RWPE2 (cell line): ENCODE measurements around the gene ABHD6.
A peak's percentile ranks its signal among the peaks of the same experiment; 100 is the strongest.
"Not testable (repeated sequence)": the region's sequence is repeated elsewhere in the genome, so short reads cannot be mapped to it uniquely, and the experiment has no call there.

ENCODE experiments used
- ATAC-seq: fragments of 200-7000 bp; cut with Tn5 transposase; 3 replicates; pipeline ENCODE4 v1.9.1; 2021; ENCODE audit warnings: low read depth
- DNase-seq: peaks from one replicate; pipeline ENCODE4 v3.0.0-alpha.2; 2020; ENCODE audit warnings: low spot score
- H3K27ac ChIP-seq: fragments of 450-650 bp; 2 replicates; pipeline ENCODE4 v1.5.1; 2017; ENCODE audit warnings: mild to moderate bottlenecking; ENCODE audit not compliant: poor library complexity, severe bottlenecking
- H3K27me3 ChIP-seq: fragments of 250-450 bp; sonication (Bioruptor Pico); 2 replicates; pipeline ENCODE4 v1.5.1; 2021; ENCODE audit warnings: mild to moderate bottlenecking, moderate library complexity; ENCODE audit not compliant: insufficient read depth, poor library complexity, severe bottlenecking
- H3K36me3 ChIP-seq: fragments of 250-450 bp; sonication (Bioruptor Pico); 2 replicates; pipeline ENCODE4 v1.5.1; 2020; ENCODE audit warnings: low read depth, mild to moderate bottlenecking, moderate library complexity
- H3K4me1 ChIP-seq: fragments of 250-450 bp; sonication (Bioruptor Pico); 2 replicates; pipeline ENCODE4 v1.5.1; 2021; ENCODE audit warnings: mild to moderate bottlenecking, moderate library complexity; ENCODE audit not compliant: insufficient read depth, poor library complexity, severe bottlenecking
- H3K4me3 ChIP-seq: fragments of 250-450 bp; sonication (Bioruptor Pico); 2 replicates; pipeline ENCODE4 v1.5.1; 2021; ENCODE audit warnings: mild to moderate bottlenecking, moderate library complexity; ENCODE audit not compliant: severe bottlenecking
- H3K9me3 ChIP-seq: fragments of 250-450 bp; sonication (Bioruptor Pico); 2 replicates; pipeline ENCODE4 v1.5.1; 2021; ENCODE audit warnings: mild to moderate bottlenecking, moderate library complexity; ENCODE audit not compliant: severe bottlenecking
- TF ChIP-seq, protein P1 (sequence below): fragments of 450-650 bp; IDR thresholded peaks from one replicate; pipeline ENCODE4 v1.5.1; 2017; ENCODE audit warnings: mild to moderate bottlenecking, moderate library complexity; ENCODE audit not compliant: poor library complexity, severe bottlenecking

The ABHD6 gene

DNA sequence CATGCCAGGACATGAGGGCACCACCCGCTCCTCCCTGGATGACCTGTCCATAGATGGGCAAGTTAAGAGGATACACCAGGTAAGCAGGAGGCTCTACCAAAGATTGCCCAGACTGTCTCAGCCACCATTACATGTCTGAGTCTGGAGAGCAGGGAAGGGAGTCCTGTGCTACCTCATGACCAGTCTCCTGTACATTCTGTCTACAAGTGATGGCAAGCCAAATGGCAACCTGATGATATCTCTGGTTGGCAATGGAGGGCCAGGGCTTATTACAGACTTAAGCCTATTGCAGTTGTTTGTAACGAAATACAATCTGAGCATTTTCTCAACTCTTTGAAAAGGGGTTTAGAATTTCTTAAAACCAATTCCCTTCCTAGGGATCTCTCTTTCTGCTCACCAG lies 31.8 kb downstream of the ABHD6 start:
- TF ChIP-seq, protein P1, sequence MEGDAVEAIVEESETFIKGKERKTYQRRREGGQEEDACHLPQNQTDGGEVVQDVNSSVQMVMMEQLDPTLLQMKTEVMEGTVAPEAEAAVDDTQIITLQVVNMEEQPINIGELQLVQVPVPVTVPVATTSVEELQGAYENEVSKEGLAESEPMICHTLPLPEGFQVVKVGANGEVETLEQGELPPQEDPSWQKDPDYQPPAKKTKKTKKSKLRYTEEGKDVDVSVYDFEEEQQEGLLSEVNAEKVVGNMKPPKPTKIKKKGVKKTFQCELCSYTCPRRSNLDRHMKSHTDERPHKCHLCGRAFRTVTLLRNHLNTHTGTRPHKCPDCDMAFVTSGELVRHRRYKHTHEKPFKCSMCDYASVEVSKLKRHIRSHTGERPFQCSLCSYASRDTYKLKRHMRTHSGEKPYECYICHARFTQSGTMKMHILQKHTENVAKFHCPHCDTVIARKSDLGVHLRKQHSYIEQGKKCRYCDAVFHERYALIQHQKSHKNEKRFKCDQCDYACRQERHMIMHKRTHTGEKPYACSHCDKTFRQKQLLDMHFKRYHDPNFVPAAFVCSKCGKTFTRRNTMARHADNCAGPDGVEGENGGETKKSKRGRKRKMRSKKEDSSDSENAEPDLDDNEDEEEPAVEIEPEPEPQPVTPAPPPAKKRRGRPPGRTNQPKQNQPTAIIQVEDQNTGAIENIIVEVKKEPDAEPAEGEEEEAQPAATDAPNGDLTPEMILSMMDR, result no peak
- ATAC-seq (no peak), DNase-seq (no peak)
- peaks cover 3% of the 10 kb centered on the region; the same call in 1 of the 2 replicates for H3K36me3 ChIP-seq
- H3K27ac ChIP-seq, result no peak overlapping the region
- no peaks in the 10 kb centered on the region for H3K9me3 ChIP-seq
- H3K27me3 ChIP-seq, result no peaks in the 10 kb centered on the region
- no peak overlapping the region for H3K4me3 ChIP-seq
- peaks cover 13% of the 10 kb centered on the region for H3K4me1 ChIP-seq

DNA sequence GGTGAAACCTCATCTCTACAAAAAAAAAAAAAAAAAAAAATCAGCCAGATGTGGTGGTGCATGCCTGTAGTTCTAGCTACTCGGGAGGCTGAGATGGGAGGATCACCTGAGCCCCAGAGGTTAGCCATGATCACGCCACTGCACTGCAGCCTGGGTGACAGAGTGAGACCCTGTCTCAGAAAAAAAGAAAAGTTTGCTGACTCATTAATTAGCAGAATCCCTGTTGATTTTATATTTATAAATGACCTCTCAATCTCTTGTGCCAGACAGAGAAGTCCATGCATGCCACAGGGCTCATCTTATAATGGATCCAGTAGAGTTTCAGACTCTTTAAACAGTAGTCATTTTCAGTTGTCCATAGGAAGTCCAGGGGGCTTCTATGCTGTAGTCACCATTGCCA lies 32.9 kb downstream of the ABHD6 start:
- TF ChIP-seq, protein P1, result no peak
- no peak for DNase-seq
- no peaks in the 10 kb centered on the region for H3K27me3 ChIP-seq
- ATAC-seq, result no peak
- H3K27ac ChIP-seq, result no peak overlapping the region
- H3K4me1 ChIP-seq, result peaks cover 13% of the 10 kb centered on the region
- no peaks in the 10 kb centered on the region for H3K9me3 ChIP-seq
- H3K36me3 ChIP-seq, result peaks cover 3% of the 10 kb centered on the region; the same call in 1 of the 2 replicates
- H3K4me3 ChIP-seq, result no peak overlapping the region

DNA sequence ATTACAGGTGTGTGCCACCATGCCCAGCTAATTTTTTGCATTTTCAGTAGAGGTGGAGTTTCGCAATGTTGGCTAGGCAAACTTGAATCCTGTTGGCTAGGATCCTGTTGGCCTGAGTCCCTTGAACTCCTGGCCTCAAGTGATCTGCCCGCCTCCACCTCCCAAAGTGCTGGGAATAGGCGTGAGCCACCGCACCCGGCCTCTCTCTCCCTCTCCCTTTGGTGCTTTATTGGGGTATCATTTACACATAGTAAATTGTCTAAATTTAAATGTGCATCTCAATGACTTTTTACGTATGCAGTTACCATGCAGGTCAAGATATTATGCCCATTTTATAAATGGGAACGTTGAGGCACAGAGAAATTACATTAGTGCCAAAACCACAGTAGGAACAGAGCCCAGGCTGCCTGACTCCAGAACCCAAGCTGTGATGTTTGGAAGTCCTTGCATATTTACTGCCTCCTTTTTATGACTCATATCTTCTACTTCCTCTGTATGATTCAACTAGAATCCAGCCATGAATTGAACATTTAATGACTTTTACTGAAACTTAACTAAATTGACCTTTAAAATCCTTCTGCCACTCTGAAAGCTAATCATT lies 34.4 kb downstream of the ABHD6 start:
- ATAC-seq (peak; percentile 97), DNase-seq (no peak)
- H3K27ac ChIP-seq, result peak overlapping the region; percentile 76
- H3K27me3 ChIP-seq, result no peaks in the 10 kb centered on the region
- no peak overlapping the region for H3K4me3 ChIP-seq
- H3K36me3 ChIP-seq, result peaks cover 3% of the 10 kb centered on the region; the same call in 1 of the 2 replicates
- TF ChIP-seq, protein P1, result no peak
- H3K4me1 ChIP-seq, result peaks cover 13% of the 10 kb centered on the region
- no peaks in the 10 kb centered on the region for H3K9me3 ChIP-seq

DNA sequence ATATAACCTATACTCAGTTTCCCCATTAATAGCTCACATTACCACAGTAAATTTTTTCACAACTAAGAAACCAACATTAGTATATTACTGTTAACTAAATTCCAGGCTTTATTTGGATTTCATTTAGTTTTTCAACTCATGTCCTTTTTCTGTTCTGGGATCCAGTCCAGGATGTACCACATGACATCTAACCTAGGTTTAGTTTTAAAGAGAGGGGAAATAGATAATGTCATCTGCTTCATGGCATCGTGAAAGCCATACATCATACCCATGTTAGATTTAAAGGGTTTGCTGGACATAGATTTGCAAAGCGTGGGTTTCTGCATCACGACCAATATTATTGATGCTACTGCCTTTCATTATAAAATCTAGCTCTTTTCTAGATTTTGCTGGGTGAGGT lies 35.3 kb downstream of the ABHD6 start:
- peaks cover 3% of the 10 kb centered on the region; the same call in 1 of the 2 replicates for H3K36me3 ChIP-seq
- no peaks in the 10 kb centered on the region for H3K9me3 ChIP-seq
- ATAC-seq (no peak), DNase-seq (no peak)
- H3K27ac ChIP-seq, result peak overlapping the region; percentile 76
- H3K4me3 ChIP-seq, result no peak overlapping the region
- TF ChIP-seq, protein P1, result no peak
- no peaks in the 10 kb centered on the region for H3K27me3 ChIP-seq
- H3K4me1 ChIP-seq, result peaks cover 13% of the 10 kb centered on the region

DNA sequence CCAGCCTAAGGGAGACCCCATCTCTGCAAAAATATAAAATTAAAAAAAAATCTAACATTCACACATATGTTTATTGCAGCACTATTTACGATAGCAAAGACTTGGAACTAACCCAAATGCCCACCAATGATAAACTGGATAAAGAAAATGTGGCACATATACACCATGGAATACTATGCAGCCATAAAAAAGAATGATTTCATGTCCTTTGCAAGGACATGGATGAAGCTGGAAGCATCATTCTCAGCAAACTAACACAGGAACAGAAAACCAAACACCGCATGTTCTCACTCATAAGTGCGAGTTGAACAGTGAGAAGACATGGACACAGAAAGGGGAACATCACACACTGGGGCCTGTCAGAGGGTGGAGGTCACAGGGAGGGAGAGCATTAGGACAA lies 35.8 kb downstream of the ABHD6 start:
- H3K4me1 ChIP-seq, result peaks cover 13% of the 10 kb centered on the region
- H3K4me3 ChIP-seq, DNase-seq, ATAC-seq, H3K27me3 ChIP-seq, H3K36me3 ChIP-seq, H3K9me3 ChIP-seq, H3K27ac ChIP-seq: not testable (repeated sequence)
